Mesenchymal stem cell (in vitro differentiated cells and primary cell): Measurements from ENCODE around the gene TMED7.

ENCODE experiments used
- DNase-seq: peaks from one replicate; pipeline ENCODE4 v3.0.0-alpha.2; 2013
- H2AFZ ChIP-seq: one replicate; pipeline ENCODE4 v1.6.1; 2013; ENCODE audit warnings: low read depth, mild to moderate bottlenecking, control low read depth, inconsistent platforms, low read length, moderate library complexity
- H2AK5ac ChIP-seq: 2 replicates; pipeline ENCODE4 v1.6.1; 2013; ENCODE audit warnings: low read length, moderate library complexity, mild to moderate bottlenecking, inconsistent platforms; ENCODE audit not compliant: severe bottlenecking
- H2BK120ac ChIP-seq: one replicate; pipeline ENCODE4 v1.6.1; 2013; ENCODE audit warnings: low read depth, mild to moderate bottlenecking, inconsistent platforms, low read length, moderate library complexity
- H2BK12ac ChIP-seq, 2 experiments: one replicate each; pipeline ENCODE4 v1.6.1; 2013; ENCODE audit warnings: inconsistent platforms in 2 of 2, low read length in 2 of 2, mild to moderate bottlenecking in 2 of 2, moderate library complexity in 2 of 2, control low read depth in 1 of 2
- H2BK15ac ChIP-seq: one replicate; pipeline ENCODE4 v1.6.1; 2013; ENCODE audit warnings: mild to moderate bottlenecking, low read depth, inconsistent platforms; ENCODE audit not compliant: poor library complexity, severe bottlenecking
- H2BK5ac ChIP-seq: 2 replicates; pipeline ENCODE4 v1.6.1; 2013; ENCODE audit warnings: low read depth, mild to moderate bottlenecking, low read length, control low read depth, inconsistent platforms; ENCODE audit not compliant: poor library complexity, severe bottlenecking
- H3K14ac ChIP-seq, 2 experiments: one replicate each; pipeline ENCODE4 v1.6.1; 2013; ENCODE audit warnings: inconsistent platforms in 2 of 2, low read length in 2 of 2, control low read depth in 1 of 2, mild to moderate bottlenecking in 1 of 2, moderate library complexity in 1 of 2
- H3K18ac ChIP-seq, 2 experiments: one replicate each; pipeline ENCODE4 v1.6.1; 2013; ENCODE audit warnings: inconsistent platforms in 2 of 2, low read length in 2 of 2, control low read depth in 1 of 2, low read depth in 1 of 2, mild to moderate bottlenecking in 1 of 2
- H3K23ac ChIP-seq, 2 experiments: one replicate each; pipeline ENCODE4 v1.6.1; 2013; ENCODE audit warnings: inconsistent platforms in 2 of 2, low read length in 2 of 2, mild to moderate bottlenecking in 2 of 2, moderate library complexity in 2 of 2, control low read depth in 1 of 2
- H3K27ac ChIP-seq: 2 replicates; pipeline ENCODE4 v1.5.1; 2013; ENCODE audit warnings: mild to moderate bottlenecking, moderate library complexity, low read length, control low read depth, inconsistent platforms; ENCODE audit not compliant: poor library complexity, severe bottlenecking
- H3K27me3 ChIP-seq, 2 experiments: 2 replicates each; pipeline versions ENCODE4 v1.6.1 to v1.7.0; 2013; ENCODE audit warnings: low read length in 2 of 2, mild to moderate bottlenecking in 2 of 2, moderate library complexity in 2 of 2, control low read depth in 1 of 2, inconsistent platforms in 1 of 2; ENCODE audit not compliant: control insufficient read depth in 1 of 2, insufficient read depth in 1 of 2
- H3K36me3 ChIP-seq, 2 experiments: 2 replicates each; pipeline versions ENCODE4 v1.6.1 to v1.7.0; 2013; ENCODE audit warnings: low read length in 2 of 2, control low read depth in 1 of 2, inconsistent platforms in 1 of 2, low read depth in 1 of 2, mild to moderate bottlenecking in 1 of 2; ENCODE audit not compliant: insufficient read depth in 2 of 2, control insufficient read depth in 1 of 2
- H3K4ac ChIP-seq, 2 experiments: one replicate each; pipeline ENCODE4 v1.6.1; 2013; ENCODE audit warnings: inconsistent platforms in 2 of 2, low read length in 2 of 2, mild to moderate bottlenecking in 2 of 2, moderate library complexity in 2 of 2, control low read depth in 1 of 2, low read depth in 1 of 2
- H3K4me1 ChIP-seq: 2 replicates; pipeline ENCODE4 v1.6.1; 2013; ENCODE audit warnings: low read depth, low read length, control low read depth; ENCODE audit not compliant: control insufficient read depth, insufficient read depth
- H3K4me2 ChIP-seq: 2 replicates; pipeline ENCODE4 v1.6.1; 2013; ENCODE audit warnings: low read length, mild to moderate bottlenecking, inconsistent platforms; ENCODE audit not compliant: poor library complexity, severe bottlenecking
- H3K4me3 ChIP-seq, 2 experiments: 2 replicates each; pipeline versions ENCODE4 v1.5.1 to v1.7.0; 2013; ENCODE audit warnings: low read length in 2 of 2, mild to moderate bottlenecking in 2 of 2, control low read depth in 1 of 2, low read depth in 1 of 2; ENCODE audit not compliant: insufficient read depth in 1 of 2
- H3K79me1 ChIP-seq: replicated peaks from 2 replicates; pipeline ENCODE4 v1.6.1; 2013; ENCODE audit warnings: mild to moderate bottlenecking, control low read depth, low read length, inconsistent platforms; ENCODE audit not compliant: poor library complexity, severe bottlenecking
- H3K9ac ChIP-seq: 2 replicates; pipeline ENCODE4 v1.7.0; 2013; ENCODE audit warnings: mild to moderate bottlenecking, low read length, moderate library complexity
- H3K9me3 ChIP-seq: 2 replicates; pipeline ENCODE4 v1.7.0; 2013; ENCODE audit warnings: mild to moderate bottlenecking, low read length; ENCODE audit not compliant: control insufficient read depth
- H4K8ac ChIP-seq: one replicate; pipeline ENCODE4 v1.6.1; 2013; ENCODE audit warnings: inconsistent platforms, mild to moderate bottlenecking, low read length, moderate library complexity
- H4K91ac ChIP-seq: one replicate; pipeline ENCODE4 v1.6.1; 2013; ENCODE audit warnings: mild to moderate bottlenecking, low read length, inconsistent platforms
- WGBS: methylation state at CpG from one replicate; pipeline ENCODE4 v1.1.7; 2013; ENCODE audit warnings: mixed read lengths; 5-methylcytosine and 5-hydroxymethylcytosine counted together

The TMED7 gene

GRCh38 chr5:115599502-115599901 is 26.3 kb downstream of the TMED7 start:
- WGBS: 100% methylated on average over 1 of the region's 1 CpG
- H3K4me1 ChIP-seq: peaks cover 2% of the 10 kb centered on the region
- H3K4me2 ChIP-seq: no peak overlapping the region
- no peak overlapping the region for H3K14ac ChIP-seq
- DNase-seq: peak; percentile 77
- no peak overlapping the region for H2BK15ac ChIP-seq
- peaks cover 7% of the 10 kb centered on the region for H3K79me1 ChIP-seq
- no peak overlapping the region for H3K4ac ChIP-seq
- no peak overlapping the region for H2BK5ac ChIP-seq
- no peak overlapping the region for H3K27ac ChIP-seq
- H3K18ac ChIP-seq: no peak overlapping the region
- H2BK12ac ChIP-seq: no peak overlapping the region
- H3K23ac ChIP-seq: no peak overlapping the region
- no peaks in the 10 kb centered on the region for H3K9me3 ChIP-seq
- H2AK5ac ChIP-seq: no peak overlapping the region
- H3K27me3 ChIP-seq: no peaks in the 10 kb centered on the region
- H3K4me3 ChIP-seq: peak overlapping the region in 1 of 2 experiments; percentile 86
- H3K36me3 ChIP-seq: peaks cover 6 to 9% of the 10 kb centered on the region in 2 experiments
- peak overlapping the region; percentile 94 for H3K9ac ChIP-seq
- no peak overlapping the region for H2BK120ac ChIP-seq
- H2AFZ ChIP-seq: no peak overlapping the region
- H4K8ac ChIP-seq: peak overlapping the region; percentile 19
- H4K91ac ChIP-seq: no peak overlapping the region

GRCh38 chr5:115594128-115595047 is 31.4 kb downstream of the TMED7 start:
- Histone ChIP-seq H4K91ac (no peak overlapping the region), H4K8ac (no peak overlapping the region), H2BK15ac (no peak overlapping the region), H2BK120ac (no peak overlapping the region), H3K9ac (no peak overlapping the region), H2AK5ac (no peak overlapping the region), H3K18ac (no peak overlapping the region), H3K27ac (no peak overlapping the region), H3K4ac (no peak overlapping the region), H3K27me3 (no peaks in the 10 kb centered on the region), H3K4me2 (no peak overlapping the region), H2BK5ac (no peak overlapping the region), H3K23ac (no peak overlapping the region), H3K36me3 (peaks cover 0 to 3% of the 10 kb centered on the region in 2 experiments), H3K4me3 (no peak overlapping the region), H3K14ac (no peak overlapping the region), H2BK12ac (no peak overlapping the region), H3K79me1 (peaks cover 12% of the 10 kb centered on the region), H3K9me3 (no peaks in the 10 kb centered on the region), H2AFZ (no peak overlapping the region), H3K4me1 (no peaks in the 10 kb centered on the region)
- DNase-seq: no peak
- 100% methylated on average over 1 of the region's 2 CpGs for WGBS

GRCh38 chr5:115589043-115589442 is 36.8 kb downstream of the TMED7 start:
- Histone ChIP-seq H3K4me1 (no peaks in the 10 kb centered on the region), H2AK5ac (no peak overlapping the region), H3K4me2 (no peak overlapping the region), H3K36me3 (no peaks in the 10 kb centered on the region), H3K18ac (no peak overlapping the region), H4K8ac (no peak overlapping the region), H3K27ac (no peak overlapping the region), H3K4ac (no peak overlapping the region), H3K9me3 (no peaks in the 10 kb centered on the region), H3K27me3 (no peaks in the 10 kb centered on the region), H4K91ac (no peak overlapping the region), H3K4me3 (no peak overlapping the region), H3K9ac (no peak overlapping the region), H3K79me1 (peaks cover 7% of the 10 kb centered on the region), H2BK120ac (no peak overlapping the region), H2AFZ (no peak overlapping the region), H3K23ac (no peak overlapping the region), H3K14ac (no peak overlapping the region), H2BK12ac (no peak overlapping the region), H2BK15ac (no peak overlapping the region), H2BK5ac (no peak overlapping the region)
- 75% methylated on average over 2 of the region's 3 CpGs for WGBS
- no peak for DNase-seq

- Histone ChIP-seq H3K4me3 (no peak overlapping the region), H3K9ac (no peak overlapping the region), H3K4ac (no peak overlapping the region), H2AFZ (no peak overlapping the region), H3K18ac (no peak overlapping the region), H2BK12ac (no peak overlapping the region), H3K4me1 (no peaks in the 10 kb centered on the region), H3K27ac (no peak overlapping the region), H3K27me3 (no peaks in the 10 kb centered on the region), H2BK5ac (no peak overlapping the region), H3K36me3 (no peaks in the 10 kb centered on the region), H2AK5ac (no peak overlapping the region), H4K91ac (no peak overlapping the region), H3K23ac (no peak overlapping the region), H3K14ac (no peak overlapping the region), H3K4me2 (no peak overlapping the region), H4K8ac (no peak overlapping the region), H2BK15ac (no peak overlapping the region), H3K9me3 (no peaks in the 10 kb centered on the region), H3K79me1 (peaks cover 7% of the 10 kb centered on the region), H2BK120ac (no peak overlapping the region)
- 93% methylated on average over 4 of the region's 4 CpGs for WGBS
- DNase-seq: no peak
Measured at GRCh38 chr5:115588640-115589039, 37.2 kb downstream of the TMED7 start.
